Head of caudate nucleus (tissue), 42 donors: ENCODE data around the gene REEP1.
A peak's percentile ranks its signal among the peaks of the same experiment; 100 is the strongest.
"Not testable (repeated sequence)": the region's sequence is repeated elsewhere in the genome, so short reads cannot be mapped to it uniquely, and the experiment has no call there.

Source experiments
- DNase-seq, 42 donors: peaks; one replicate each; pipeline versions ENCODE4 v3.0.0 to v3.0.0-alpha.2; 2020 to 2021; ENCODE audit warnings: mixed read lengths in 7 of 42
- intact Hi-C: fragments of 100-400 bp; cut with DNase I; formaldehyde crosslinking; loops from one replicate; pipeline ENCODE4 v1.15.0; 2022

REEP1 gene

GRCh38 chr2:86219896-86220295 lies 117.5 kb downstream of the REEP1 start:
- peak in 3 of 42 donors; percentile 0 to 11 (median 11) for DNase-seq
- intact Hi-C loops = loop anchor here (10.0 kb wide), 1 partner anchor 145 kb away; no protein-coding TSS in a partner anchor

- intact Hi-C loops = loop anchor here (10.0 kb wide), 1 partner anchor 147 kb away; no protein-coding TSS in a partner anchor
- DNase-seq = peak in 1 of 42 donors; percentile 21
Observed at GRCh38 chr2:86218124-86218523, 119.3 kb downstream of the REEP1 start.

- intact Hi-C loops = loop anchor here (10.0 kb wide), 1 partner anchor 148 kb away; no protein-coding TSS in a partner anchor
- DNase-seq = peak in 38 of 42 donors; percentile 27 to 81 (median 56)
Observed at GRCh38 chr2:86216575-86217555, 120.6 kb downstream of the REEP1 start.

GRCh38 chr2:86214503-86214832 lies 123.0 kb downstream of the REEP1 start:
- no peak for DNase-seq
- intact Hi-C loops = loop anchor here (10.0 kb wide), 1 partner anchor 150 kb away; no protein-coding TSS in a partner anchor

- intact Hi-C loops = loop anchor here (10.0 kb wide), 1 partner anchor 151 kb away; no protein-coding TSS in a partner anchor
- peak in 2 of 42 donors; percentile 15 to 29 for DNase-seq
Observed at GRCh38 chr2:86213699-86214502, 123.5 kb downstream of the REEP1 start.

- intact Hi-C loops = loop anchor here (10.0 kb wide), 1 partner anchor 152 kb away; no protein-coding TSS in a partner anchor
Observed at GRCh38 chr2:86213056-86213455, 124.4 kb downstream of the REEP1 start.

GRCh38 chr2:86211796-86212188 lies 125.6 kb downstream of the REEP1 start:
- intact Hi-C loops = loop anchor here (10.0 kb wide), 1 partner anchor 153 kb away; no protein-coding TSS in a partner anchor
- no peak for DNase-seq

More at GRCh38 chr2:86213056-86213455, 124.4 kb downstream of the REEP1 start:
- DNase-seq = no peak

- intact Hi-C loops = loop anchor here (10.0 kb wide), 1 partner anchor 154 kb away; no protein-coding TSS in a partner anchor
- DNase-seq = peak in 1 of 42 donors; percentile 11
Observed at GRCh38 chr2:86211033-86211795, 126.2 kb downstream of the REEP1 start.

- intact Hi-C loops = no loop called here
Observed at GRCh38 chr2:86204458-86204857, 133.0 kb downstream of the REEP1 start.

GRCh38 chr2:86203614-86204013 lies 133.8 kb downstream of the REEP1 start:
- no peak for DNase-seq
- intact Hi-C loops = no loop called here

More at GRCh38 chr2:86204458-86204857, 133.0 kb downstream of the REEP1 start:
- no peak for DNase-seq

- intact Hi-C loops = no loop called here
- DNase-seq = no peak
Observed at GRCh38 chr2:86202702-86203101, 134.7 kb downstream of the REEP1 start.

GRCh38 chr2:86202336-86202692 lies 135.1 kb downstream of the REEP1 start:
- no peak for DNase-seq
- intact Hi-C loops = no loop called here

GRCh38 chr2:86201671-86202335 lies 135.6 kb downstream of the REEP1 start:
- DNase-seq = peak in 6 of 42 donors; percentile 40 to 72 (median 61)
- intact Hi-C loops = no loop called here

- intact Hi-C loops, DNase-seq: not testable (repeated sequence)
Observed at GRCh38 chr2:86200564-86200963, 136.9 kb downstream of the REEP1 start.

- no peak for DNase-seq
Observed at GRCh38 chr2:86199834-86200177, 137.6 kb downstream of the REEP1 start.

GRCh38 chr2:86195808-86196387 lies 141.5 kb downstream of the REEP1 start:
- DNase-seq = no peak
- intact Hi-C loops = loop anchor here (10.0 kb wide), 2 partner anchors 91 to 249 kb away; partner anchors contain the start of genes KDM3A, POLR1A and PTCD3

More at GRCh38 chr2:86199834-86200177, 137.6 kb downstream of the REEP1 start:
- intact Hi-C loops = loop anchor here (10.0 kb wide), 2 partner anchors 95 to 245 kb away; partner anchors contain the start of genes KDM3A, POLR1A and PTCD3

GRCh38 chr2:86195055-86195807 lies 142.2 kb downstream of the REEP1 start, which contains the start of gene IMMT:
IMMT (minus strand) TSS chr2:86195462; CDS start chr2:86195382, 80 bp downstream.
- intact Hi-C loops = loop anchor here (10.0 kb wide), 2 partner anchors 90 to 250 kb away; partner anchors contain the start of genes KDM3A, POLR1A and PTCD3
- peak; percentile 91 to 99 (median 97) for DNase-seq
